ENCODE measurements around the gene JAK2.

The JAK2 gene

GRCh38 chr9:5112646-5113045 lies 127.6 kb downstream of the JAK2 start:
- H3K4me3 ChIP-seq (ENCODE audit: low read depth, low read length), result no peak overlapping the region
- no peak for DNase-seq (ENCODE audit: low read depth)

GRCh38 chr9:5113523-5113922 lies 128.5 kb downstream of the JAK2 start:
- no peak for DNase-seq (ENCODE audit: low read depth)
- no peak overlapping the region for H3K4me3 ChIP-seq (ENCODE audit: low read depth, low read length)

- no peak overlapping the region for H3K4me3 ChIP-seq (ENCODE audit: low read depth, low read length)
- DNase-seq (ENCODE audit: low read depth), result no peak
These were observed 129.1 kb downstream of the JAK2 start for GRCh38 chr9:5113994-5114748.

GRCh38 chr9:5122116-5122515 lies 137.0 kb downstream of the JAK2 start:
- no peak overlapping the region for H3K4me3 ChIP-seq (ENCODE audit: low read depth, low read length)

GRCh38 chr9:5122516-5122915 lies 137.4 kb downstream of the JAK2 start:
- no peak overlapping the region for H3K4me3 ChIP-seq (ENCODE audit: low read depth, low read length)
- DNase-seq (ENCODE audit: low read depth), result no peak

More at GRCh38 chr9:5122116-5122515, 137.0 kb downstream of the JAK2 start:
- no peak for DNase-seq (ENCODE audit: low read depth)

- no peak for DNase-seq (ENCODE audit: low read depth)
- H3K4me3 ChIP-seq (ENCODE audit: low read depth, low read length), result no peak overlapping the region
These were observed 155.1 kb downstream of the JAK2 start for GRCh38 chr9:5140151-5140550.

GRCh38 chr9:5144217-5144616 lies 159.1 kb downstream of the JAK2 start:
- no peak overlapping the region for H3K4me3 ChIP-seq (ENCODE audit: low read depth, low read length)
- DNase-seq (ENCODE audit: low read depth), result no peak

GRCh38 chr9:5146241-5146640 lies 161.2 kb downstream of the JAK2 start:
- H3K4me3 ChIP-seq (ENCODE audit: low read depth, low read length), result no peak overlapping the region

More at GRCh38 chr9:5146241-5146640, 161.2 kb downstream of the JAK2 start:
- no peak for DNase-seq (ENCODE audit: low read depth)

Measured in skeletal muscle cell (primary cell).